Mesenteric fat pad (tissue), 1 donor: ENCODE data around the gene SH3GL3. TPM values are rescaled to one million over a fixed set of nuclear protein-coding genes. Genes with fewer than 3 reads are reported as not detected.

Source experiments
- DNase-seq: peaks from one replicate; pipeline ENCODE4 v3.0.0-alpha.2; 2020; ENCODE audit warnings: low spot score
- total RNA-seq: library from RNA; stranded (reverse); fragmentation: NEBNext Ultra II Directional; extraction: Animal tissue kit (Norgen Biotek cat#: 25700); gene quantifications from one replicate; pipeline ENCODE4 v1.2.1, GENCODE V29; 2021
- donor health status: DM: yes; HTN: yes; CAD: no.

The SH3GL3 gene
- total RNA-seq, 1 donor from 2014 or later = not detected

GRCh38 chr15:83462026-83462425, 14.9 kb downstream of the SH3GL3 start:
- no peak for DNase-seq

- DNase-seq = no peak
Observed at GRCh38 chr15:83462953-83463433, 15.9 kb downstream of the SH3GL3 start.

GRCh38 chr15:83470887-83471286, 23.7 kb downstream of the SH3GL3 start:
- no peak for DNase-seq

GRCh38 chr15:83471307-83471866, 24.2 kb downstream of the SH3GL3 start:
- no peak for DNase-seq

- DNase-seq = no peak
Observed at GRCh38 chr15:83472151-83472550, 25.0 kb downstream of the SH3GL3 start.

- no peak for DNase-seq
Observed at GRCh38 chr15:83472797-83473196, 25.7 kb downstream of the SH3GL3 start.

GRCh38 chr15:83474578-83474977, 27.4 kb downstream of the SH3GL3 start:
- no peak for DNase-seq

- DNase-seq = no peak
Observed at GRCh38 chr15:83475551-83475950, 28.4 kb downstream of the SH3GL3 start.

- no peak for DNase-seq
Observed at GRCh38 chr15:83476066-83476465, 28.9 kb downstream of the SH3GL3 start.

- no peak for DNase-seq
Observed at GRCh38 chr15:83476708-83477107, 29.6 kb downstream of the SH3GL3 start.

- DNase-seq = no peak
Observed at GRCh38 chr15:83477172-83477807, 30.1 kb downstream of the SH3GL3 start.

- no peak for DNase-seq
Observed at GRCh38 chr15:83477808-83478537, 30.8 kb downstream of the SH3GL3 start.

- DNase-seq = no peak
Observed at GRCh38 chr15:83483612-83484011, 36.5 kb downstream of the SH3GL3 start.

- no peak for DNase-seq
Observed at GRCh38 chr15:83484636-83485035, 37.5 kb downstream of the SH3GL3 start.

GRCh38 chr15:83486363-83486762, 39.2 kb downstream of the SH3GL3 start:
- no peak for DNase-seq

- DNase-seq = no peak
Observed at GRCh38 chr15:83487519-83487918, 40.4 kb downstream of the SH3GL3 start.

- DNase-seq = no peak
Observed at GRCh38 chr15:83489690-83490089, 42.5 kb downstream of the SH3GL3 start.

- DNase-seq = no peak
Observed at GRCh38 chr15:83491486-83491885, 44.3 kb downstream of the SH3GL3 start.

GRCh38 chr15:83496766-83497165, 49.6 kb downstream of the SH3GL3 start:
- no peak for DNase-seq

GRCh38 chr15:83498374-83498773, 51.2 kb downstream of the SH3GL3 start:
- no peak for DNase-seq

- no peak for DNase-seq
Observed at GRCh38 chr15:83498801-83499200, 51.7 kb downstream of the SH3GL3 start.

GRCh38 chr15:83499476-83499875, 52.3 kb downstream of the SH3GL3 start:
- no peak for DNase-seq
